Effector memory CD4-positive, alpha-beta T cell (primary cell): ENCODE results near the gene GSDME.

ENCODE experiments used
- DNase-seq, 3 donors: peaks; one replicate each; pipeline ENCODE4 v3.0.0-alpha.2; 2020
- H3K27ac ChIP-seq: 2 replicates; pipeline ENCODE4 v1.7.0; 2013; ENCODE audit warnings: mild to moderate bottlenecking, low read length, moderate library complexity; ENCODE audit not compliant: insufficient read depth, poor library complexity, severe bottlenecking
- H3K27me3 ChIP-seq: replicated peaks from 2 replicates; pipeline ENCODE4 v1.7.0; 2013; ENCODE audit warnings: mild to moderate bottlenecking, low read length; ENCODE audit not compliant: insufficient read depth, control insufficient read depth, poor library complexity, severe bottlenecking
- H3K36me3 ChIP-seq: 2 replicates; pipeline ENCODE4 v1.7.0; 2013; ENCODE audit warnings: mild to moderate bottlenecking, low read length, moderate library complexity; ENCODE audit not compliant: control insufficient read depth, insufficient read depth
- H3K4me1 ChIP-seq: 2 replicates; pipeline ENCODE4 v1.7.0; 2013; ENCODE audit warnings: low read length, mild to moderate bottlenecking; ENCODE audit not compliant: control insufficient read depth, insufficient read depth, poor library complexity, severe bottlenecking
- H3K4me3 ChIP-seq: 2 replicates; pipeline ENCODE4 v1.7.0; 2013; ENCODE audit warnings: low read length, low read depth, mild to moderate bottlenecking; ENCODE audit not compliant: insufficient read depth, poor library complexity, severe bottlenecking
- H3K9me3 ChIP-seq: 2 replicates; pipeline ENCODE4 v1.7.0; 2013; ENCODE audit warnings: mild to moderate bottlenecking, low read length, moderate library complexity; ENCODE audit not compliant: control insufficient read depth

Gene GSDME

DNA sequence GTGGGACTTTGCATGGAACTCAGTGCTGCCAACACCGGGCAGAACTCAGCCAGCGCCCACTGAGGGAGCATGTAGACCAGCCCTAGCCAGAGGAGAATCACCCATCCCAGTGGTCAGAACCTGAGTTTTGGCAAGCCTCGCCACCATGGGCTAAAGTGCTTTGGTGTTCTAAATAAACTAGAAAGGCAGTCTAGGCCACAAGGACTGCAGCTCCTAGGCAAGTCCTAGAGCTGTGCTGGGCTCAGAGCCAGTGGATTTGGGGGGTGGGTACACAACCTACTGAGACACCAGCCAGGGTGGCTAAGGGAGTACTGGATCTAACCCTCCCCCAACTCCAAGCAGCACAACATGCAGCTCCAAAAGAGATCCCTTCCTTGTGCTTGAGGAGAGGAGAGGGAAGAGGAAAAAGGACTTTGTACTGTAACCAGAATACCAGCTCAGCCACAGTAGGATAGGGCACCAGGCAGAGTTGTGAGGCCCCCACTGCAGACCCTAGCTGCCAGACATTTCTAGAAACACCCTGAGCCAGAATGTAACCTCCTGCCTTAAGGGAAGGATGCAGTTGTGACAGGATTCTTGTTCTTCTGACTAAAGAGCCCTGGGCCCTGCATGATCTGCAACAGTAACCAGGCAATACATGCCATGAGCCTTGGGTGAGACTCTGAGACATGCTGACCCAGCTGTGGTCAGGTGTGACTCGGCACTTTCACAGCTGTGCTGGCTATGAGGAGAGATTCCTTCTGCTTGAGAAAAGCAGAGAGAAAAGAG, 24.4 kb downstream of the GSDME start:
- Histone ChIP-seq H3K4me1 (peaks cover 4% of the 10 kb centered on the region), H3K27ac (no peak overlapping the region), H3K4me3 (no peak overlapping the region), H3K36me3 (no peaks in the 10 kb centered on the region), H3K27me3 (no peaks in the 10 kb centered on the region), H3K9me3 (no peaks in the 10 kb centered on the region)
- DNase-seq = no peak

DNA sequence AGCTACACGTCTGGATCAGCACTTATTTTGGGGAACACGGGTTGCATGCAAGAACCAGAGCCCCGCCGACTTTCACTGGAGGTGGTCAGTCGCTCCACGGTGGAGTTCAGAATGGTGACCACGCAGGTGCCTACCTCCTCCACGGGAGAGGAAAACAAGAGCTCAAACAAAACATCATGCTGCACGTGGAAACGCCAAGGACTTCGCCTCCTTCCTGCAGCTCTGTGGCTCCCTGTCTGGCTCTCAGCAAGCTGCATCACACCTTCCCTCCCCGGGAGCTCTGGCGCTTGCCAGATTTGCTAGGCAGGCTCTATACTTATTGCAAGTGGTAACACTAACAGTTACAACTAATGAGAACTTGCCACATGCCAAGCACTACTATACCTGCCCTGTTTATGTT, 26.0 kb downstream of the GSDME start:
- Histone ChIP-seq H3K9me3 (no peaks in the 10 kb centered on the region), H3K4me3 (no peak overlapping the region), H3K27ac (no peak overlapping the region), H3K36me3 (no peaks in the 10 kb centered on the region), H3K27me3 (no peaks in the 10 kb centered on the region), H3K4me1 (peaks cover 4% of the 10 kb centered on the region)
- DNase-seq = no peak

DNA sequence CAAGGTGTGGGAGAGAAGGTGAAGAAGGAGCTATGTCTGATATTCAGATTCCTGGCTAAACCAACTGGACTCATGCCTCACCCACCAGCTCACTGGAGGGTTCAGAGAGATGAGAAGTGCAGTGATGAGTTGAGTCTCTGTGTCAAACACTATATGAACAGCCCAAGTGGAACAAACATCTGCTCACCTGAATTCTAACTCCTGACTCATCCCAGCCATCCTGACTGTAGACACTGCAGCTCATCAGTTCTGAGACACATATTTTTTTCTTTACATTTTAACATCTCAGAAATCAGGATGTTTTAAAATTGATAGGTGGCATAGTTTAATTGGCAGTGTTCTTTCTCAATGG, 27.3 kb downstream of the GSDME start:
- no peaks in the 10 kb centered on the region for H3K27me3 ChIP-seq
- no peaks in the 10 kb centered on the region for H3K9me3 ChIP-seq
- H3K27ac ChIP-seq = no peak overlapping the region
- H3K36me3 ChIP-seq = no peaks in the 10 kb centered on the region
- no peak for DNase-seq
- peaks cover 4% of the 10 kb centered on the region for H3K4me1 ChIP-seq
- no peak overlapping the region for H3K4me3 ChIP-seq

DNA sequence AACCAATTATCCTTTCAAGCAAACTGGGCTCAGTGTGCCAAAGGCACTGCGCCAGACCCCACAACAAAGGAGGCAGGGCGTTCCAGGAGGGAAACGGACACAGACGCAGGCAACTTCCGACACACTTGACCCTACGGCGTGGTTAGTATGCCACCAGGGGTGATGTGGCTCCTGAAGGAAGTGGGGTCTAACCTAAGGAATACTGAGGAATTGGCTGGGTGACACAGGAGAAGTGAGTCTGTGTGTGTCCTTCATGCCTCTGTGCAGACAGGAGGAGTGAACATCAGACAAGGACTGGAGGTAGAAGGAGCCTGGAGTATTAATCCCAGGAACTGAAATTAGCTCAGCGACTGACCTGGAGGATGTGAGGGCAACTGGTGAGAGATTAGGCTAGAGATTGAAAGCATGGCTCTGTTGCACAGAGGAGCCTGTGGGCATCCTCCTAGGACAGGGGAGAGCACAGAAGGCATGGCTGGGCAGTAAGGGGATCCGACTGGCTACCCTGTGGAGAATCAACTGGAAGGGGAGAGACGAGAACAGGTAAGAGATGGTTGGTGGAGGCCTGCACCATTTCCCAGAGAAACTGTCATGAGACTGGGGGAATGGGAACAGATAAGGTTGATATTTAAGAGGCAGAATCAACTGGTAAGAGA, 27.8 kb downstream of the GSDME start:
- H3K4me3 ChIP-seq = no peak overlapping the region
- H3K9me3 ChIP-seq = no peaks in the 10 kb centered on the region
- peaks cover 4% of the 10 kb centered on the region for H3K4me1 ChIP-seq
- DNase-seq = no peak
- H3K27ac ChIP-seq = no peak overlapping the region
- H3K27me3 ChIP-seq = no peaks in the 10 kb centered on the region
- H3K36me3 ChIP-seq = no peaks in the 10 kb centered on the region

DNA sequence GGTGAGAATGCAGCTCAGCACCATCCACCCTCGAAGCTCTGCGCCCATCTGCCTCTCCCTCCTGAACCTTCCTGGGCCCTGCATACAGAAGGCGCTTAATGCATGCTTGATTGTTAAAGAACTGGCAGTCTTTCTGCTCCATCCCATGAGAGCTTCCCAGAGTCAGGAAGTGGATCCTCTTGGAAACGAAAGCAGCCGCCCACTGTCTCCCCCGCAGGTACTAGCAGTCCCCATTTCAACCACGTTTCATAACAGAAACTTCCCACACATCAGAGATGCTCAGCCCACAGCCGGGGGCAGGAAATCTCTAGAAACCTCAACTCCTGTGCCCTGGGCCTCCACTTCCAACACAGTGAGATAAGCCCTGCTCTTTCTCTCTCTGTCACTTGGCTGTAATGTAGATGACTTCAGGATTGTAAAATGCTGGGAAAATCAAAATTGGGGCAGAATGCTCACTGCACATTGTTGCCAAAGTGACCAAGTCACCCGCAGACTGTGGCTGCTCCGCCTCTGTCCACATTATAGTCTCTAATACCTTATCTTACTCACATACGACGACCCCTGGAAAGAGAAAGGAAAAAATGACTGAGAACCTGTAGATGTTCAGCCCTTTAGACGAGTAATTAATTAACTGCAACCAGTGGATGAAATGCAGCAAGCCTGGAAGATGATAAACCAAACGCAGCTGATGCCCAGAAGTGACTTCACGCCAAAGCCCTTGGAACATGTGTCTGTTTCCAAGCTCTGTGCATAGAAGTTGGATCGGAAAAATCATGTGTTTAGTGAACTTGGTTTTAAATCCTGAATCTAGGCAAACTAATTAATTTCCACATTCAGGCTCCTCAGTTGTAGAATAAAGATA, 28.5 kb downstream of the GSDME start:
- Histone ChIP-seq H3K27me3 (no peaks in the 10 kb centered on the region), H3K4me3 (no peak overlapping the region), H3K9me3 (no peaks in the 10 kb centered on the region), H3K27ac (no peak overlapping the region), H3K36me3 (no peaks in the 10 kb centered on the region), H3K4me1 (peaks cover 4% of the 10 kb centered on the region)
- DNase-seq = no peak

DNA sequence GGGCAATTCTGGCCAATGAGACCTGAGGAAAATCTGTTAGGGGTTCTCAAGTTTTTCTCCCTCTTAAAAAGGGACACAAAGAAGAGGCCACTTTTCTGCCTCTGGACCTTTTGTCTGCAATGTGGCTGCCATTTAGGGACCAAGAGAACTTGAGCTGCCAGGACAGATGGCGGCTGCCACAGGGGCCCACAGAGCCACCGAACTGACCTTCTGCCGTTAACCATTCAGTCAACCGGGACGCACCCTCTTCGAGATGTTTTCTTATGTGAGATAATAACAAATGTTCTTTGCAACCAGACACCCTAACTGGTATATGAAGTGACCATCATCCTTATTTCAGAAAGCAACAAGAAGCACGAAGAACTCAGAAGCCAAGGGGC, 29.2 kb downstream of the GSDME start:
- DNase-seq = no peak
- Histone ChIP-seq H3K4me1 (peaks cover 4% of the 10 kb centered on the region), H3K27me3 (no peaks in the 10 kb centered on the region), H3K36me3 (no peaks in the 10 kb centered on the region), H3K4me3 (no peak overlapping the region), H3K27ac (no peak overlapping the region), H3K9me3 (no peaks in the 10 kb centered on the region)

DNA sequence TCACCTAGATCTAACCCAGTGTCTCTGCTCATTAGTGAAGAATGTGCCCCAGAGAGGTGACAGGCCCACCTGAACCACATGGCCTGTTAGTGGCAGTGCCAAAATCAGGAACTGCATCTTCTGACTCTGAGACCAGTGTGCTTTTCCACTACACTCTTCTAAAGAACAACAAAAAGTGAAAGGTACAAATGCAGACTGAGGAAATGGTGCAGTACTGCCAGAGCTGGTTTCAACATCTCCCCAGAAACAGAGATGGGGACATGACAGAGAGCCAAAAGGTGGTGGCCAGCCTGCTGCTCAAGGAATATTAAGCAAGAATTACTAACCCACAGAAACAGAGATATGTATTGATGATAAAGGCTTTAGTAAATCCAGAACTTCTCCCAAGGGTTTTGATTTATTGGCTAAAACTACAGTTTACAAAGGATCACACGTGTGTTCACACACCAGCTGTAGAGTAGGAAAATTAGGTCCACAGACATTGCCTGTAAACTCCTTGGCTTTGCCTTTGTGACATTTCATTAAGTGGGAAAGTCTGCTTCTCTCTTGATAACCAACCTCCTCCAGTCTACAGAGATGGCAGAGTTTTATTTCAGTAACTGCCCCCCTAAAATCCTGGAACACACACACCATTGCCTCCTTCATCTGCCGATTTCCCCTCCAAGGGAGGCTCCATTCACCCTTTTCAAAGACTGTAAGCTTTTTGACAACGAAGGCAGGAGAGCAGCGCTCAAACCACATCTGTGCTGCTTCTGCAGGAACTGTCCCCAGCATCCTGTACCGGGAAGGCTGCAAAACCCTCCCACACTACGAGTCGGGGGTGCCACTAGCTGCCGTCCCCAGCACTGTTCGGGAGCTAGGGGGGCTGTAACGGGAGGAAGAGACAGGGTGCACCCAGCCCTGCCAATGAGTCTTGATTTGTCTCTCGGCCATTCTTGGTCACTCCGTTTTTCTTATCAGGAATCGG, 29.8 kb downstream of the GSDME start:
- Histone ChIP-seq H3K27me3 (no peaks in the 10 kb centered on the region), H3K4me1 (peaks cover 4% of the 10 kb centered on the region), H3K36me3 (no peaks in the 10 kb centered on the region), H3K4me3 (no peak overlapping the region), H3K27ac (no peak overlapping the region), H3K9me3 (no peaks in the 10 kb centered on the region)
- no peak for DNase-seq

DNA sequence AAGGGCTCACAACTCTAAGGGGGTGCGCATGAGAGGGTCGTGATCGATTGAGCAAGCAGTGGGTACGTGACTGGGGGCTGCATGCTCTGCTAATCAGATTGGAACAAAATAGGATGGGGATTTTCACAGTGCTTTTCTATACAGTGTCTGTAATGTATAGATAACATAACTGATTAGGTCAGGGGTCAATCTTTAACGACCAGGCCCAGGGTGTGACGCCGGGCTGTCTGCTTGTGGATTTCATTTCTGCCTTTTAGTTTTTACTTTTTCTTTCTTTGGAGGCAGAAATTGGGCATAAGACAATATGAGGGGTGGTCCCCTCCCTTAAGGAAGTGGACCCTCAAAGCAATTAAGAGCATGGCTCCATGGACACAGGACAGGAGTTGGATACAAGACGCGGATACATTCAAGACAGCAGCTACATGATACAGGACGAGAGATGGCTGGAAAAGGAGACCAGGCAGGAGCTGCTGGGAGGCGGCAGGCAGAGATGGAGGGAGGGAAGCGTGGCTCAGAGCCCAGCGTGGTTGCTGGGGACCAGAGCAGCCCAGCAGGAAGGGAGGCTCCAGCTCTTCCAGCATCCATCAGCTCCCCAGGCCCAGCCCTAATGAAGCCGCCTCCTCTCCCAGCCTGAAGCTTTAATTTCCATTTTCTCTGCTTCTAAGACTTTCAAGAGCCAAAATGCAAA, 31.6 kb downstream of the GSDME start:
- no peak for DNase-seq
- Histone ChIP-seq H3K27ac (no peak overlapping the region), H3K4me1 (peaks cover 4% of the 10 kb centered on the region), H3K4me3 (no peak overlapping the region), H3K36me3 (no peaks in the 10 kb centered on the region), H3K9me3 (no peaks in the 10 kb centered on the region), H3K27me3 (no peaks in the 10 kb centered on the region)
